ENCODE measurements around the gene TATDN2.

Gene TATDN2

GRCh38 chr3:10238345-10239183 is 9.7 kb upstream of the TATDN2 start:
- DNase-seq (ENCODE audit: low read depth) = no peak
- H3K4me3 ChIP-seq (ENCODE audit: low read length) = no peak overlapping the region
- no peak for TF ChIP-seq CTCF (conservative IDR thresholded peaks at IDR 0.05; ENCODE audit: low read length)

GRCh38 chr3:10240799-10241198 is 7.5 kb upstream of the TATDN2 start:
- no peak overlapping the region for H3K4me3 ChIP-seq (ENCODE audit: low read length)
- no peak for DNase-seq (ENCODE audit: low read depth)
- TF ChIP-seq CTCF (conservative IDR thresholded peaks at IDR 0.05; ENCODE audit: low read length) = no peak

- no peak for TF ChIP-seq CTCF (conservative IDR thresholded peaks at IDR 0.05; ENCODE audit: low read length)
- H3K4me3 ChIP-seq (ENCODE audit: low read length) = no peak overlapping the region
These were observed 5.8 kb upstream of the TATDN2 start for GRCh38 chr3:10242182-10243065.

GRCh38 chr3:10244009-10244408 is 4.2 kb upstream of the TATDN2 start:
- no peak for TF ChIP-seq CTCF (conservative IDR thresholded peaks at IDR 0.05; ENCODE audit: low read length)
- no peak overlapping the region for H3K4me3 ChIP-seq (ENCODE audit: low read length)
- no peak for DNase-seq (ENCODE audit: low read depth)

More at GRCh38 chr3:10242182-10243065, 5.8 kb upstream of the TATDN2 start:
- DNase-seq (ENCODE audit: low read depth) = peak; percentile 78

- no peak overlapping the region for H3K4me3 ChIP-seq (ENCODE audit: low read length)
- DNase-seq (ENCODE audit: low read depth) = no peak
- no peak for TF ChIP-seq CTCF (conservative IDR thresholded peaks at IDR 0.05; ENCODE audit: low read length)
These were observed 3.1 kb upstream of the TATDN2 start for GRCh38 chr3:10245081-10245712.

- no peak for TF ChIP-seq CTCF (conservative IDR thresholded peaks at IDR 0.05; ENCODE audit: low read length)
- DNase-seq (ENCODE audit: low read depth) = no peak
- H3K4me3 ChIP-seq (ENCODE audit: low read length) = peak overlapping the region; percentile 88
These were observed 528 bp upstream of the TATDN2 start for GRCh38 chr3:10247679-10248183.

All from AG10803 (cell line).